Mesothelial cell of epicardium (in vitro differentiated cells): ENCODE results near the gene ETS1. TPM values are rescaled to one million over a fixed set of nuclear protein-coding genes. Genes with fewer than 3 reads are reported as not detected.

ENCODE experiments used
- DNase-seq, 2 experiments: peaks; one replicate each; pipeline ENCODE4 v3.0.0; 2021; ENCODE audit warnings: low spot score in 2 of 2; ENCODE audit not compliant: unreplicated experiment in 2 of 2
- H3K27ac Mint-ChIP-seq: 2 replicates; pipeline ENCODE4 v1.8.0; 2021; ENCODE audit warnings: mixed read lengths
- H3K27me3 Mint-ChIP-seq: 2 replicates; pipeline ENCODE4 v1.8.0; 2021; ENCODE audit warnings: low read depth, mixed read lengths
- H3K36me3 Mint-ChIP-seq: 2 replicates; pipeline ENCODE4 v1.8.0; 2021; ENCODE audit warnings: mixed read lengths
- H3K4me1 Mint-ChIP-seq: 2 replicates; pipeline ENCODE4 v1.8.0; 2021; ENCODE audit warnings: mixed read lengths
- H3K4me3 Mint-ChIP-seq: 2 replicates; pipeline ENCODE4 v1.8.0; 2021; ENCODE audit warnings: mild to moderate bottlenecking, moderate library complexity, mixed read lengths
- H3K9me3 Mint-ChIP-seq: 2 replicates; pipeline ENCODE4 v1.8.0; 2021; ENCODE audit warnings: mixed read lengths
- total RNA-seq: library from RNA; stranded (reverse); gene quantifications from 3 replicates; pipeline ENCODE4 v1.2.1, GENCODE V29; 2021
- TF ChIP-seq, protein P1 (sequence below): fragments of 200-600 bp; sonication (generic); IDR thresholded peaks from one replicate; pipeline ENCODE4 v1.5.0; 2021; ENCODE audit warnings: antibody characterized with exemption; ENCODE audit not compliant: unreplicated experiment

The ETS1 gene
- total RNA-seq, 1 donor from 2014 or later, result 29.7 TPM

DNA sequence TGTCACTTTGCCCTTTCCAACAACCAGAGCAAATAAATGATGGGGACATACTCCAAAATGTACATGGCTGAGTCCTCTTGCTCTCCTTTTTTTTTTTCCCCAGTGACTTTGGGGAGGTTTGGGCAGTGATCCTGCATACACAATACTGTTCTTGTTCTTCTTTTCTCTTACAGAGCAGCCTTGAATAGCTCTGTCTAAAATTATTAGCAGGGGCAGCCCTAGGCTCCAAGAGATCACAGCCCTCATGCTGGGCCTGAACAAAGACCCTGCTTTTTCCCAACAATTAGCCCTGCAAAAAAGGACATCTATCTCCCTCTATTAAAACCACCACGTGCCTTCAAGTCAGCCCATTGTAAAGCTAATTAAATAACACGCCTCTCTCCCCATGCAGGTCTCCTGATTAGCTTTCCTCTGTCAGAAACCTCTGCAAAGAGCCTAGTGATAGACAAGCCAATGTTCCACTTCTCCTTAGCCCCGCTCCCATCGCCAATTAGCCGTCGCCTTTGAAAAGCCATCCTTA is 54.7 kb downstream of the ETS1 start:
- H3K27ac Mint-ChIP-seq, result no peak overlapping the region
- no peak for DNase-seq
- H3K27me3 Mint-ChIP-seq, result no peaks in the 10 kb centered on the region
- peaks cover 3% of the 10 kb centered on the region for H3K9me3 Mint-ChIP-seq
- peaks cover 37% of the 10 kb centered on the region for H3K4me1 Mint-ChIP-seq
- no peaks in the 10 kb centered on the region for H3K36me3 Mint-ChIP-seq
- TF ChIP-seq, protein P1, sequence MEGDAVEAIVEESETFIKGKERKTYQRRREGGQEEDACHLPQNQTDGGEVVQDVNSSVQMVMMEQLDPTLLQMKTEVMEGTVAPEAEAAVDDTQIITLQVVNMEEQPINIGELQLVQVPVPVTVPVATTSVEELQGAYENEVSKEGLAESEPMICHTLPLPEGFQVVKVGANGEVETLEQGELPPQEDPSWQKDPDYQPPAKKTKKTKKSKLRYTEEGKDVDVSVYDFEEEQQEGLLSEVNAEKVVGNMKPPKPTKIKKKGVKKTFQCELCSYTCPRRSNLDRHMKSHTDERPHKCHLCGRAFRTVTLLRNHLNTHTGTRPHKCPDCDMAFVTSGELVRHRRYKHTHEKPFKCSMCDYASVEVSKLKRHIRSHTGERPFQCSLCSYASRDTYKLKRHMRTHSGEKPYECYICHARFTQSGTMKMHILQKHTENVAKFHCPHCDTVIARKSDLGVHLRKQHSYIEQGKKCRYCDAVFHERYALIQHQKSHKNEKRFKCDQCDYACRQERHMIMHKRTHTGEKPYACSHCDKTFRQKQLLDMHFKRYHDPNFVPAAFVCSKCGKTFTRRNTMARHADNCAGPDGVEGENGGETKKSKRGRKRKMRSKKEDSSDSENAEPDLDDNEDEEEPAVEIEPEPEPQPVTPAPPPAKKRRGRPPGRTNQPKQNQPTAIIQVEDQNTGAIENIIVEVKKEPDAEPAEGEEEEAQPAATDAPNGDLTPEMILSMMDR, result no peak
- no peak overlapping the region for H3K4me3 Mint-ChIP-seq

DNA sequence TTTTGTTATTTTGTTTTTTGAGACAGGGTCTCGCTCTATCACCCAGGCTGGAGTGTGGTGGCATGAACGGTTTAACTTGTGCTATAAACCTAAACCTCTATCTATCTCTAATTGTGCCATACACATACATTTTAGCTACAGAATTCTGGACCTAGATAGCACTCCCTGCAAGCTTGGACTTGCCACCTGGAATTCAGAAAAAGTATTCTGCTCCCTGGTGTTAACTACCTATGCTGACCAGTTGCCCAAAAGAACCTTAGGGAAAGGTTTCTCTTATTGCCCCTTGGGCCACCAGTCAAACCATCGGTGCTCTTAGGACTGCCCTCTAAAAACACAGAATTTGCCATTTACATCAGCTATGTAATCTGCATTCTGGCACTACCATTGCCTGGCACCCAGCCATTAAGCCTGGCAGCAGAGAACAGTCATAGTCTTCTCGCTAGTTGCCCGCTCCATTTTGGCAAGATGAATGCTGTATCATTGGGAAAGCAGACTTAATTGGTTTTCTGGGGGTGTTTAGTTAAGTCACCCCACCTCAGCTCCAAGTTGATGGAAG is 55.3 kb downstream of the ETS1 start:
- no peaks in the 10 kb centered on the region for H3K27me3 Mint-ChIP-seq
- TF ChIP-seq, protein P1, result no peak
- H3K9me3 Mint-ChIP-seq, result peaks cover 3% of the 10 kb centered on the region
- no peak overlapping the region for H3K27ac Mint-ChIP-seq
- no peak for DNase-seq
- no peak overlapping the region for H3K4me3 Mint-ChIP-seq
- H3K4me1 Mint-ChIP-seq, result peaks cover 34% of the 10 kb centered on the region
- no peaks in the 10 kb centered on the region for H3K36me3 Mint-ChIP-seq

DNA sequence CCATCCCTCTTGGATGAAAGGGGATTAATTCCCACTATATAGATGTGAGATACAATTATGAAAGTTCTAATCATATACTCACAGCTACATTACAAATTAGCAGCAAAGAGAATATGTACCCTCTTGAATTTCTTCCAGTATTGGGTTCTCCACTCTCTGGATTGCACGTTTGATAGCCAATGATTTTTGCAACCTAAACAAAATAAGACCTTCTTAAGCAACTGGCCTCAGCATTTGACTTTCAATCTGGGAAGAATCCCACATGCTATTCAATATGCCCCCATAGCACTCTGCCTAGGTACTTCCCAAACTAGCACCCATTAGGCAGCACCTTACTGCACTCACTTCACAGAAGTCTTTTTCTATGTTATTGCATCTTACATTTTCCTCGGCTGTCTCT is 55.8 kb downstream of the ETS1 start:
- peaks cover 32% of the 10 kb centered on the region for H3K4me1 Mint-ChIP-seq
- peaks cover 3% of the 10 kb centered on the region for H3K9me3 Mint-ChIP-seq
- TF ChIP-seq, protein P1, result no peak
- no peak for DNase-seq
- no peak overlapping the region for H3K27ac Mint-ChIP-seq
- no peak overlapping the region for H3K4me3 Mint-ChIP-seq
- no peaks in the 10 kb centered on the region for H3K27me3 Mint-ChIP-seq
- no peaks in the 10 kb centered on the region for H3K36me3 Mint-ChIP-seq

DNA sequence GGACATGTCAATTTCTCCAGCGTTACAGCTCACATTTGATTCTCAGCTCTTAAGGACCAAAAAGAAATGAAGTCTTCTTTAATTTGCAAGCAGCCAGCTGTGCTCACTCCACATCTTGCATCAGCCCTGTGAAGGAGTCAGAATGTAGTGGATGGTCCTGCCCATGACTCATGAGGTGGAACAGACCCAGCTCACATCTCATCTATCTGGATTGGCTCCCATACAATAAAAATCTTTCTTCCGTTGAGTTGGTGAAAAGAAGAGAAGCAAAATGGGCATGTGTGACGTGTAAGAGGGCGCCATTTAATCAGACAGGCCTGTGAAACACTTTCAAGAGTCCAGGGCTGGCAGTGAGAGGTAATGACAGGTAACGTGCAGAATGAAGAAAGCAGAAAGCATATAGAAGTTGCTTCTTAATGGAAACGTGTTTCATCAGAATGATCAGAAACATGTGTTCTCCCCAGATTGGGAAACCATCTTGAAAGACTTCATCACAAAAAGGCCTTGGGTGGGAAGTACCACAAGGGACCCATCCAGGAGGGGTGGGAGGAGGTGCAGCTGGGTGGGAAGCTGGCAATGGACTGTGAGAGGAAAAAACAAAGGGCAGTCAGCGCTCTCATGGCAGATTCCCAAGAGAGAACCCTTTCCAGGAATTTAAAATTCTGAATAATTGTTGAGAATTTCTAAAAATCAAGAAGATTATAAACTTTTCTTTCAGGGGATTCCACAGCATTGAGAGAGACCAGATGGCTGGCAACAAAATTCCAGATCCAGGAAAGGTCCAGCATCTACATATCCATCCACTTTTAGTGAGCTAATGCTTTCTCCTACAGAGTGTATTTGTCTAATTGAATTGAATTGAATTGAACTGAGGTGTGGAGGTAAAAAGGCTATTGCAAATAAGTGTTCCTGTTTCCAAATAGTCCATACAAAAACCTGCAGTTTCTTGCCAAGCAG is 57.0 kb downstream of the ETS1 start:
- Mint-ChIP-seq H3K36me3 (no peaks in the 10 kb centered on the region), H3K9me3 (peaks cover 3% of the 10 kb centered on the region), H3K27ac (no peak overlapping the region), H3K27me3 (no peaks in the 10 kb centered on the region), H3K4me1 (peaks cover 33% of the 10 kb centered on the region), H3K4me3 (no peak overlapping the region)
- no peak for DNase-seq
- TF ChIP-seq, protein P1, result no peak

DNA sequence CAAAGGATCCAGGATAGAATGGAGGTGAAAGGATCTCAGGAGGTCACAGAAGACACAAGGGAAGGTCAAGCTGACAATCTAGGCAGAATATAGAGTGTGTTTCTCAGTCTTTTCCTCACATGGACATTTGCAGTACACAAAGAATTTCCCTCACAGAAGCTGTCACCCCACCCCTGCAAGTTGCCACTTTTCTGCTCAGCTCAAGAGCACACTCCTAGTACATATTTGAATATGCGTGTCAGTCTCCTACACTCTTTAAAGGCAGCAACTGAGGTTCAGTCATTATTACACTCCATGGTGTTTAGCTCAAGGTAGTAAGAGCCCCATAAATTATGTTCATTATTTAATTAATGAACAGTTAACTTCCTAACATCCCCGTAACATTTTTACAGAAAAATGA is 59.1 kb downstream of the ETS1 start:
- no peak for DNase-seq
- Mint-ChIP-seq H3K36me3 (no peaks in the 10 kb centered on the region), H3K9me3 (no peaks in the 10 kb centered on the region), H3K4me3 (no peak overlapping the region), H3K4me1 (peaks cover 38% of the 10 kb centered on the region), H3K27me3 (no peaks in the 10 kb centered on the region), H3K27ac (no peak overlapping the region)
- TF ChIP-seq, protein P1, result no peak
